Progenitor cell of endocrine pancreas (in vitro differentiated cells): Measurements from ENCODE around the gene GALNT9. TPM values are rescaled to one million over a fixed set of nuclear protein-coding genes. Genes with fewer than 3 reads are reported as not detected.

Experiments used
- DNase-seq: peaks from one replicate; pipeline ENCODE4 v3.0.0; 2021; ENCODE audit warnings: low spot score; ENCODE audit not compliant: unreplicated experiment
- H3K27ac Mint-ChIP-seq: 2 replicates; pipeline ENCODE4 v1.8.0; 2021; ENCODE audit warnings: mild to moderate bottlenecking, moderate library complexity, mixed read lengths
- H3K27me3 Mint-ChIP-seq: 2 replicates; pipeline ENCODE4 v1.8.0; 2021; ENCODE audit warnings: mixed read lengths
- H3K36me3 Mint-ChIP-seq: 2 replicates; pipeline ENCODE4 v1.8.0; 2022; ENCODE audit warnings: mixed read lengths; ENCODE audit not compliant: insufficient read depth
- H3K4me1 Mint-ChIP-seq: 2 replicates; pipeline ENCODE4 v1.8.0; 2021; ENCODE audit warnings: low read depth, mixed read lengths
- H3K4me3 Mint-ChIP-seq: 2 replicates; pipeline ENCODE4 v1.8.0; 2021; ENCODE audit warnings: low read depth, mild to moderate bottlenecking, moderate library complexity, mixed read lengths
- H3K9me3 Mint-ChIP-seq: 2 replicates; pipeline ENCODE4 v1.8.0; 2021; ENCODE audit warnings: low read depth, mixed read lengths
- CTCF ChIP-seq: fragments of 200-600 bp; sonication (generic); IDR thresholded peaks from one replicate; pipeline ENCODE4 v1.5.0; 2021; ENCODE audit warnings: antibody characterized with exemption, mild to moderate bottlenecking; ENCODE audit not compliant: unreplicated experiment
- total RNA-seq: library from RNA; stranded (reverse); gene quantifications from 2 replicates; pipeline ENCODE4 v1.2.1, GENCODE V29; 2021

GALNT9 gene
- total RNA-seq, 1 donor from 2014 or later = 0.36 TPM

- Mint-ChIP-seq H3K27me3 (peaks cover 76% of the 10 kb centered on the region), H3K27ac (no peak overlapping the region), H3K36me3 (no peaks in the 10 kb centered on the region), H3K9me3 (no peaks in the 10 kb centered on the region), H3K4me1 (peaks cover 3% of the 10 kb centered on the region), H3K4me3 (peak overlapping the region; percentile 11)
- DNase-seq = peak; percentile 20
- TF ChIP-seq CTCF = no peak
Measured at GRCh38 chr12:132329720-132330548, 545 bp upstream of the GALNT9 start.

- Mint-ChIP-seq H3K9me3 (no peaks in the 10 kb centered on the region), H3K4me3 (no peak overlapping the region), H3K36me3 (no peaks in the 10 kb centered on the region), H3K27ac (no peak overlapping the region), H3K27me3 (peaks cover 69% of the 10 kb centered on the region), H3K4me1 (peaks cover 3% of the 10 kb centered on the region)
- DNase-seq = no peak
- no peak for TF ChIP-seq CTCF
Measured at GRCh38 chr12:132328282-132329029, 933 bp downstream of the GALNT9 start.

- Mint-ChIP-seq H3K27ac (no peak overlapping the region), H3K27me3 (peaks cover 74% of the 10 kb centered on the region), H3K36me3 (no peaks in the 10 kb centered on the region), H3K4me1 (peaks cover 3% of the 10 kb centered on the region), H3K4me3 (no peak overlapping the region), H3K9me3 (no peaks in the 10 kb centered on the region)
- TF ChIP-seq CTCF = no peak
- no peak for DNase-seq
Measured at GRCh38 chr12:132327336-132328171, 1.8 kb downstream of the GALNT9 start.

- Mint-ChIP-seq H3K27ac (no peak overlapping the region), H3K27me3 (peaks cover 71% of the 10 kb centered on the region), H3K4me3 (no peak overlapping the region), H3K36me3 (no peaks in the 10 kb centered on the region), H3K4me1 (peaks cover 3% of the 10 kb centered on the region), H3K9me3 (no peaks in the 10 kb centered on the region)
- TF ChIP-seq CTCF = no peak
- no peak for DNase-seq
Measured at GRCh38 chr12:132326646-132327045, 2.7 kb downstream of the GALNT9 start.

- no peak overlapping the region for H3K27ac Mint-ChIP-seq
Measured at GRCh38 chr12:132325733-132326130, 3.7 kb downstream of the GALNT9 start.

More at GRCh38 chr12:132325733-132326130, 3.7 kb downstream of the GALNT9 start:
- Mint-ChIP-seq H3K9me3 (no peaks in the 10 kb centered on the region), H3K4me1 (peaks cover 2% of the 10 kb centered on the region), H3K27me3 (peaks cover 66% of the 10 kb centered on the region), H3K36me3 (no peaks in the 10 kb centered on the region), H3K4me3 (no peak overlapping the region)
- no peak for DNase-seq
- TF ChIP-seq CTCF = no peak
